GM12892 (cell line): Measurements from ENCODE around the gene CEACAM8.
"Not testable (repeated sequence)": the region's sequence is repeated elsewhere in the genome, so short reads cannot be mapped to it uniquely, and the experiment has no call there.

ENCODE experiments used
- DNase-seq: peaks from one replicate; pipeline ENCODE4 v3.0.0; 2011; ENCODE audit not compliant: insufficient read length
- FAIRE-seq: peaks from 2 replicates; lab custom pipeline; 2011; peaks lifted over from hg19 to GRCh38; lab: Jason Lieb, UNC
- POLR2A ChIP-seq: IDR thresholded peaks from 2 replicates; pipeline ENCODE4 v1.6.1; 2011; ENCODE audit warnings: low read depth, low read length, control low read depth
- POLR2AphosphoS5 ChIP-seq: IDR thresholded peaks from 2 replicates; pipeline ENCODE4 v1.6.1; 2011; ENCODE audit warnings: low read depth, low read length, control low read depth
- TAF1 ChIP-seq: IDR thresholded peaks from 2 replicates; pipeline ENCODE4 v1.6.1; 2011; ENCODE audit warnings: low read depth, mild to moderate bottlenecking, control low read depth, low read length, borderline replicate concordance

The CEACAM8 gene

GRCh38 chr19:42552086-42553065 lies 42.3 kb downstream of the CEACAM8 start:
- DNase-seq (no peak), FAIRE-seq (no peak)
- TF ChIP-seq POLR2AphosphoS5 (no peak), TAF1 (no peak), POLR2A (no peak)

GRCh38 chr19:42550521-42550920 lies 44.2 kb downstream of the CEACAM8 start:
- not testable (repeated sequence) for FAIRE-seq, DNase-seq

DNA sequence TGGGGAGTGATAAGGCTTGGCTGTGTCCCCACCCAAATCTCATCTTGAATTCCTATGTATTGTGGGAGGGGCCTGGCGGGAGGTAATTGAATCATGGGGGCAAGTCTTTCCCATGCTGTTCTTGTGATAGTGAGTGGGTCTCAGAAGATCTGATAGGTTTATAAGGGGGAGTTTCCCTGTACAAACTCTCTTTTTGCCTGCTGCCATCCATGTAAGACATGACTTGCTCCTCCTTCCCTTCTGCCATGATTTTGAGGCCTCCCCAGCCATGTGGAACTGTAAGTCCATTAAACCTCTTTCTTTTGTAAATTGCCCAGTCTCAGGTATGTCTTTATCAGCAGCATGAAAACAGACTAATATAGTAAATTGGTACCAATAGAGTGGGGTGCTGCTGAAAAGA lies 45.7 kb downstream of the CEACAM8 start:
- FAIRE-seq, DNase-seq: not testable (repeated sequence)

DNA sequence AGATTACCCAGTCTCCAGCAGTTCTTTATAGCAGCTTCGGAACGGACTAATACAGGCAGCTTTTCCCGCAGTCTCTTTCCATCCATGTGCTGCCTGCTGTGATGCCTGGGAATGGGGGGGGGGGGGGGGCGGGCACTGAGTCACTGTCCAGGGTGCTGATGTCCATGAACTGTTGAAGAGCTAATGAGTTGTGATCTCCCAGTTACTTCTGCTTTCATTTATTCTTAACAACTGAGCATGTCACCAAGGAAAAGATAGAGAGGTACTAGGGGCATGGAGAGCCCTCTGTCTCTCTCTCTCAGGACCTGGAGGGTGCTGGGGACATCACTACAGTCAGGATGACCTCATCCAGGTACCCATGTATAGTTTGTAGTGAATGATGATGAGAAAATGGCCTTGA lies 46.2 kb downstream of the CEACAM8 start:
- no peak for FAIRE-seq

DNA sequence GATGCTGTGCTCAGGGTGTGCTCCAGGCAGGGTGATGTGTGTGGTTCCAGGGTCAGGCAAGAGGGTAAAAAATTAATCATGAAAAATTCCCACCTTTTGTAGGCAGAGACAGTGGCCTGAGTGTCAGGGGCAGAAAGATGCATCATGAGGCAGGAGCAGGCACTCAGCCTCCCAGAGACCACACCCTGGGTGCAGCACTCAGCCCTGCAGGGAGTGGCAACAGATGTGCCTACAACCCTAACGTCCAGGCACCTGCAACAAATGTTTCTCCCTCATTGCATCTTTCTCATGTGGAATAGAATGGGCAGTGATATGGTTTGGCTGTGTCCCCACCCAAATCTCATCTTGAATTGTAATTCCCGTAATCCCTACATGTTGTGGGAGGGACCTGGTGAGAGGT lies 46.8 kb downstream of the CEACAM8 start:
- no peak for DNase-seq
- FAIRE-seq: no peak
- TF ChIP-seq POLR2AphosphoS5: no peak
- no peak for TF ChIP-seq TAF1
- no peak for TF ChIP-seq POLR2A

More for the DNA sequence above, 46.2 kb downstream of the CEACAM8 start:
- TF ChIP-seq POLR2AphosphoS5 (no peak), TAF1 (no peak), POLR2A (no peak)
- DNase-seq: no peak

GRCh38 chr19:42546831-42547500 lies 47.8 kb downstream of the CEACAM8 start:
- FAIRE-seq (no peak), DNase-seq (no peak)
- TF ChIP-seq TAF1 (no peak), POLR2A (no peak), POLR2AphosphoS5 (no peak)

DNA sequence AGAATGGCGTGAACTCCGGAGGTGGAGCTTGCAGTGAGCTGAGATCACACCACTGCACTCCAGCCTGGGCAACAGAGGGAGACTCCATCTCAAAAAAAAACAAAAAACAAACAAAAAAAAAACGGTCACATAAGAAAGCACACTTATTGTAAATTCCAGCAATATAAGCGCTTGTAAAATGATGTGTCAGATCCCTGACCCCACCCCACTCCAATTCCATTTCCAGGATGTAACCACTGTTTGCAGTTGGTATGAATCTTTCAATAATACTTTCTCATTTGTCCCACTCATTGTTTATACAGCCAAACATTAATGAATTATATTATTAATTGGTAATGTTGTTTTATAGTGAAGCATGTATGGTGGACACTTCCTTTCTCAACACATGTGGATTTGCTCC lies 50.6 kb downstream of the CEACAM8 start:
- DNase-seq (no peak), FAIRE-seq (no peak)
- TF ChIP-seq POLR2A: no peak
- no peak for TF ChIP-seq POLR2AphosphoS5
- no peak for TF ChIP-seq TAF1

DNA sequence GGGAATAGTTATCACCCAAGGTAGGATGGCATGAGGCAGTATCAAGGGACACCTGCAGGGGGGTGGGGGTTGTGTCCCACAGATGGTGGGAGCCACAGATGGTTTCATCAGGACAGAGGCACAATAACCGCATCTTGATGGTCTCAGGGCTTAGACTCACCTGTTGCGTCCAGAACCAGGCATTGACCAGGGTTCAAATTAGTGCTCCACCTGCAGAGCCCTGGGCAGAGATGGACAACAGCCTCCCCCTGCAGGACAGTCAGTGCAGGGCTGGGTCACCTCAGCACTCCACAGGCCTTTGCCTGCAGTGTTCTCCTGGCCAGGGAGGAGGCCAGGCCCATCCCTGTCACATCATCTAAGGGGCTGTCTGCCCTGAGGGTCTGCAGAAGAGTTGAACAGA lies 51.9 kb downstream of the CEACAM8 start:
- DNase-seq (no peak), FAIRE-seq (no peak)
- TF ChIP-seq POLR2AphosphoS5 (no peak), POLR2A (no peak), TAF1 (no peak)

GRCh38 chr19:42540071-42540553 lies 54.6 kb downstream of the CEACAM8 start:
- DNase-seq (no peak), FAIRE-seq (no peak)
- TF ChIP-seq POLR2AphosphoS5: no peak
- no peak for TF ChIP-seq POLR2A
- no peak for TF ChIP-seq TAF1

GRCh38 chr19:42538841-42539709 lies 55.6 kb downstream of the CEACAM8 start:
- no peak for FAIRE-seq
- TF ChIP-seq POLR2A (no peak), TAF1 (no peak), POLR2AphosphoS5 (no peak)

DNA sequence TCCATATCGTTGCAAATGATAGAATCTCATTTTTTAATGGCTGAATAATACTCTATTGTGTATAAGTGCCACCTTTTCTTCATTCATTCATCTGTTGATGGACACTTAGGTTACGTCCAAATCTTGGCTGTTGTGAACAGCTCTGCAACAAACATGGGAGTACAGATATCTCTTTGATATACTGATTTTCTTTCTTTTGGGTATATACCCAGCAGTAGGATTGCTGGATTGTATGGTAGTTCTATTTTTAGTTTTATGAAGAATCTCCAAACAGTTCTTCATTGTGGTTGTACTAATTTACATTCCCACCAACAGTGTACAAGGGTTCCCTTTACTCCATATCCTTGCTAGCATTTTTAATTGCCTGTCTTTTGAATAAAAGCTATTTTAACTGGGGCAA lies 59.4 kb downstream of the CEACAM8 start:
- not testable (repeated sequence) for FAIRE-seq, DNase-seq

More at GRCh38 chr19:42538841-42539709, 55.6 kb downstream of the CEACAM8 start:
- DNase-seq: no peak

GRCh38 chr19:42534391-42534790 lies 60.3 kb downstream of the CEACAM8 start:
- no peak for FAIRE-seq

More at GRCh38 chr19:42534391-42534790, 60.3 kb downstream of the CEACAM8 start:
- no peak for TF ChIP-seq TAF1
- no peak for TF ChIP-seq POLR2AphosphoS5
- TF ChIP-seq POLR2A: no peak
- no peak for DNase-seq
